Measurements from ENCODE around the gene PARP1. TPM values are rescaled to one million over a fixed set of nuclear protein-coding genes. Genes with fewer than 3 reads are reported as not detected.

The PARP1 gene
- 38.6 and 51.0 TPM in 2 replicates for total RNA-seq

GRCh38 chr1:226407497-226408284 is at the start of gene PARP1:
Gene PARP1, minus strand, starts transcription at chr1:226408093. Its CDS starts 164 bp downstream, at chr1:226407929.
- H3K36me3 ChIP-seq (ENCODE audit: insufficient read depth, low read length) = no peaks in the 10 kb centered on the region
- peaks cover 22% of the 10 kb centered on the region for H3K4me1 ChIP-seq (ENCODE audit: insufficient read depth, low read length)
- TF ChIP-seq CTCF (IDR thresholded peaks at IDR 0.05; ENCODE audit: extremely low read depth, low read depth, low read length) = peak; percentile 42
- peaks cover 34% of the 10 kb centered on the region for H4K20me1 ChIP-seq (ENCODE audit: insufficient read depth, low read length)
- peaks cover 42% of the 10 kb centered on the region for H3K79me2 ChIP-seq (ENCODE audit: insufficient read depth, low read length)
- peak within 1 kb of the TSS; percentile 55 for H3K27ac ChIP-seq (ENCODE audit: low read depth, low read length)
- H3K9me3 ChIP-seq (ENCODE audit: low read depth, low read length) = no peaks in the 10 kb centered on the region
- H3K4me2 ChIP-seq (ENCODE audit: insufficient read depth, low read length) = peak within 1 kb of the TSS; percentile 85
- no peaks in the 10 kb centered on the region for H3K27me3 ChIP-seq (ENCODE audit: insufficient read depth, low read length)
- peak within 1 kb of the TSS; percentile 90 for H2AFZ ChIP-seq (ENCODE audit: low read length)
- DNase-seq (ENCODE audit: insufficient read length, low spot score, missing footprints) = peak; percentile 99
- peak within 1 kb of the TSS; percentile 90 for H3K4me3 ChIP-seq (ENCODE audit: insufficient read depth, low read length)

GRCh38 chr1:226457307-226457712 is 49.4 kb upstream of the PARP1 start:
- Histone ChIP-seq H3K4me3 (ENCODE audit: insufficient read depth, low read length) (no peak overlapping the region), H3K4me2 (ENCODE audit: insufficient read depth, low read length) (no peak overlapping the region), H3K79me2 (ENCODE audit: insufficient read depth, low read length) (no peaks in the 10 kb centered on the region), H3K27me3 (ENCODE audit: insufficient read depth, low read length) (no peaks in the 10 kb centered on the region), H2AFZ (ENCODE audit: low read length) (no peak overlapping the region), H3K36me3 (ENCODE audit: insufficient read depth, low read length) (no peaks in the 10 kb centered on the region), H3K4me1 (ENCODE audit: insufficient read depth, low read length) (no peaks in the 10 kb centered on the region), H4K20me1 (ENCODE audit: insufficient read depth, low read length) (no peaks in the 10 kb centered on the region), H3K9me3 (ENCODE audit: low read depth, low read length) (no peaks in the 10 kb centered on the region), H3K27ac (ENCODE audit: low read depth, low read length) (no peak overlapping the region)
- no peak for DNase-seq (ENCODE audit: insufficient read length, low spot score, missing footprints)
- peak; percentile 26 for TF ChIP-seq CTCF (IDR thresholded peaks at IDR 0.05; ENCODE audit: extremely low read depth, low read depth, low read length)

- TF ChIP-seq CTCF (IDR thresholded peaks at IDR 0.05; ENCODE audit: extremely low read depth, low read depth, low read length) = no peak
- Histone ChIP-seq H4K20me1 (ENCODE audit: insufficient read depth, low read length) (no peaks in the 10 kb centered on the region), H3K27ac (ENCODE audit: low read depth, low read length) (no peak overlapping the region), H3K79me2 (ENCODE audit: insufficient read depth, low read length) (no peaks in the 10 kb centered on the region), H3K27me3 (ENCODE audit: insufficient read depth, low read length) (peaks cover 9% of the 10 kb centered on the region), H3K4me1 (ENCODE audit: insufficient read depth, low read length) (no peaks in the 10 kb centered on the region), H2AFZ (ENCODE audit: low read length) (no peak overlapping the region), H3K4me2 (ENCODE audit: insufficient read depth, low read length) (no peak overlapping the region), H3K4me3 (ENCODE audit: insufficient read depth, low read length) (no peak overlapping the region), H3K9me3 (ENCODE audit: low read depth, low read length) (no peaks in the 10 kb centered on the region), H3K36me3 (ENCODE audit: insufficient read depth, low read length) (no peaks in the 10 kb centered on the region)
- DNase-seq (ENCODE audit: insufficient read length, low spot score, missing footprints) = no peak
Measured at GRCh38 chr1:226455843-226456242, 48.0 kb upstream of the PARP1 start.

- Histone ChIP-seq H2AFZ (ENCODE audit: low read length) (no peak overlapping the region), H3K36me3 (ENCODE audit: insufficient read depth, low read length) (no peaks in the 10 kb centered on the region), H3K4me1 (ENCODE audit: insufficient read depth, low read length) (no peaks in the 10 kb centered on the region), H3K4me3 (ENCODE audit: insufficient read depth, low read length) (no peak overlapping the region), H3K27ac (ENCODE audit: low read depth, low read length) (no peak overlapping the region), H4K20me1 (ENCODE audit: insufficient read depth, low read length) (no peaks in the 10 kb centered on the region), H3K9me3 (ENCODE audit: low read depth, low read length) (no peaks in the 10 kb centered on the region), H3K79me2 (ENCODE audit: insufficient read depth, low read length) (no peaks in the 10 kb centered on the region), H3K4me2 (ENCODE audit: insufficient read depth, low read length) (no peak overlapping the region), H3K27me3 (ENCODE audit: insufficient read depth, low read length) (peaks cover 18% of the 10 kb centered on the region)
- no peak for DNase-seq (ENCODE audit: insufficient read length, low spot score, missing footprints)
- no peak for TF ChIP-seq CTCF (IDR thresholded peaks at IDR 0.05; ENCODE audit: extremely low read depth, low read depth, low read length)
Measured at GRCh38 chr1:226454349-226454748, 46.5 kb upstream of the PARP1 start.
